Esophagus mucosa (tissue), 1 donor: Measurements from ENCODE around the gene ACBD6. TPM values are rescaled to one million over a fixed set of nuclear protein-coding genes. Genes with fewer than 3 reads are reported as not detected.

Source experiments
- ATAC-seq: fragments of 200-7000 bp; cut with Tn5 transposase; one replicate; pipeline ENCODE4 v1.9.1; 2020
- total RNA-seq: library from RNA; stranded (reverse); gene quantifications from one replicate; pipeline ENCODE4 v1.2.4, GENCODE V29; 2023
- donor health status: DM: yes; HTN: yes; CAD: no.

The ACBD6 gene
- total RNA-seq, 1 donor from 2014 or later = 24.2 TPM

DNA sequence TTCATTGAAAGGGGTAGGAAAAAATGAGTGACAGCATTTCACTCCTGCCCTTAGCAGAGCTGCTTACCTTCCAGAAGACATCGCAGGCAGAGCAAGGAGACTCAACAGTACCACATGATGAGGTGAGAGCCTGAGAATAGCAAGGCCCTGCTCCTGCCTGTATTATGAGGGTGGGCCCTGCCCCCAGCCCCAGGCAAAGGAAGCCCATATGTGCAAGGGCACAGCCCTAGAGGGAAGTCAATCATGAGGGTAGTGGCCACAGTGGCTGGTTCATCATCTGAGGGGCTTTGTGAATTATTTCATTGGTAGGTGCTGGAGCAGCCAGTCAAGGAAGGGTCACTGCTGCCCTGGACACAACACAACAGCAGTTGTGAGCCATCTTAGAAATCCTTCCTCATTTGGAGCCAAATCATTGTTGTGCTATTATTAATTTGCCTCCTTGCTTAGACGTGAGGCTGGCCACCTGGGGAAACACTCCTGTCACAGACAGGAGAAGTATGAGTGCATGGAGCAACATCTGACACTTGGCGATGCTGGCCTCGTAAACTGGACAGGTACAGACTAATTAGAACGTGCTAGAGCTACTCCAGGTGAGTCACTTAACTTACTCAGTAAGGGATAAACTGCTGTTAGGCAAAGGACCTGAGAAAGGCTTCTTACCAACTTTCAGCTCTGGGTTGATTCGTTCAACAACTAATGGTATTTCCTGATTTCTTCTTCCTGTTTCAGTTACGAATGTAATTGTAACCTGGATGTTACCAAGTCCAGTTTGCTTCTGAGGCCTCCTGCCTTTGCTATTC lies 22.7 kb upstream of the ACBD6 start:
- ATAC-seq = peak; percentile 23

DNA sequence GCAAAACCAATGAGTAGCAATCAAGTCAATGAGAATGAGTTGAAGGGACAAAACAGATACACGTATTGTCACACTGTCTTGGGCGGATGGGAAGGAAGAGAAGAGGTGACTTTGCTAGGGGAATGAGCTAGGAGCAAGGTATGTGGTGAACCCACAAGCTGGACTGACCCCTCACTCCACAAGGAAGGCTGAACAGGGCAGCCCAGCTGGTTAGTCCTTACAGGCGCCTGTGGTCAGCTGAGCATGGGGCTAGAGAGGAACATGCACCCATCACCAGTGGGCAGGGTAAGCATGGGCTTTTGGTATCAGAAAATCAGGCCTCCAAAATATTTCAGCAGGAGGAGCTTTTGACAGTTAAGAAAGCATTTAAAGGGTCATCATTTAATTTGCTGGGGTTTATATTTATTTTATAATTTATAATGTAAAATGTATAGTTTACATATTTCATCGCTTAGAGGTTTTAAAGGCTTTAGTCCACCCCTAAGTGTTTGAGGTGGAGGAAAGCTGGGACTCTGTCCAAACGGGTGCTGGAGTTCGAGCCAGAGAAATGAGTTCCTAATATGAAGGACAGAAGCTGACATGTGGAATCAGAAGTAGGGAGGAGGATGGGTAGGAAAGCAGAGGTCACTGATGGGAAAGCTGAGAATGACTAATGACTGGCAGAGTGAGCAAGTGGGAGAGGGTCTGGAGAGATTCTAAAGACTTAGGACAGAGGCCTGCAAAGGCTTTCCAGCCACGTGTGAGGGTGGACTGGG lies 22.0 kb upstream of the ACBD6 start:
- ATAC-seq = no peak

DNA sequence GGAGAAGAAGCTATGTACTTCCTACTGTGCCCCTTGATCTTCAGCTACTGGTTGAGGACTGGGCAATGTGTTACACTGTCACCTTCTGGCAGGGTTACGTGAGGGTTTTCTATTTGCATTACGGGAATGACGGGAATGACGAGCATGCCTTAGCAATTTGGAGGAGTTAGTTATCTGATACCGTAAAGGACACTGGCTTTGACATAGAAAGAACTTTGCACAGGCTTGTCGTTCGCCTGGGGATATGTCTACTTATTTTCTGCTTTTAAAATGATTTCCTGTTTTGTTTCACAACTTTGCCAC lies 19.8 kb upstream of the ACBD6 start:
- peak; percentile 73 for ATAC-seq

DNA sequence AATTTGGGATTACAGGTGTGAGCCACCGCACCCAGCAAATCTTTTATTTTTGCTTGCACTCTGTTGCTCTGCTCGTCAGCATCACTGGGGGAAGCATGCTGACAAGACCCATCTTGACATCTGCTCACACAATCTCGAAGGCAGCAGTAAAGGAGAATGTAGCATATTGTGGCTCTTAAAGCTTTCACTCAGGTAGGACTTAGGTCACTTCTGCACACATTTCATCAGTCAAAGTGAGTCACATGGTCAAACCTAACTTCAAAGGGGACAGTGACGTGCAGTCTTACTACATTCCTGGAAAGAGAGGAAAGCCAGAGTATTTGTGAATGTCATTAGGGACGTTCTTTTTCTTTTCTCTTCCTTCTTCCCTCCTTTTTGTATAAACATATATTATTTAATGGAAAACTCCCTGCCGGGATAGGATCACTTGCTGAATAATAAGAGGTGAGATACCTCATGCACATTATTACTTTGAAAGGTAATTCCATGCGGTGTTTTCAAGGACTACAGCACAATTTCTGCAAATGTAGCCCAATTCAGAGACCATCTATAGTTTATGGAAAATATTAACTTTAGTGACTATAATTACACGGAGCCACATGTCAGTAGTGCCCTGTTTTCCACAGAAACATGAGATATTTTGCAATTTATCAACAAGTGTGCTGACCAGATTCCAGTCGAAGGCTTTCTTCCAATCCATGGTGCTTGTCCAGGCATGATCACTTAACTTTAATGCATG lies 19.3 kb upstream of the ACBD6 start:
- peak; percentile 74 for ATAC-seq

DNA sequence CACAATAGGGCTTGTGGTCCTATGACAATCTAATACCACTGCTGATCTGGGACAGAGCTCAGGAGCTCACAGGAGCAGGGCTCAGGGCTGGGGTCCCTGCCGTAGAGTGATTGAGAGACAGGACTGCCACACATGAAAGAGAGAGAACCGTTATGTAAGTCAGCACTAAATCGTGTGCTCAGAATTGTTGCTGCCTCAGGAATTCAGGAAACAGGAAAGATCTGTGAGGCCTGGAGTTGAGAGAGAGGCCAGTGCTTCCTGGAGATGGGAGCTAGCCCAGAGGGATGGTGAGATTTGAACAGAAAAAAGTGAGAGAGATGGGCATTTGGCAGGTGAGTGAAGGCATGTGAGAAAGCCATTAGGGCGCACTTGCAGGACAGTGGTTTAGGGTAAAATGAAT lies 17.5 kb upstream of the ACBD6 start:
- ATAC-seq = no peak

DNA sequence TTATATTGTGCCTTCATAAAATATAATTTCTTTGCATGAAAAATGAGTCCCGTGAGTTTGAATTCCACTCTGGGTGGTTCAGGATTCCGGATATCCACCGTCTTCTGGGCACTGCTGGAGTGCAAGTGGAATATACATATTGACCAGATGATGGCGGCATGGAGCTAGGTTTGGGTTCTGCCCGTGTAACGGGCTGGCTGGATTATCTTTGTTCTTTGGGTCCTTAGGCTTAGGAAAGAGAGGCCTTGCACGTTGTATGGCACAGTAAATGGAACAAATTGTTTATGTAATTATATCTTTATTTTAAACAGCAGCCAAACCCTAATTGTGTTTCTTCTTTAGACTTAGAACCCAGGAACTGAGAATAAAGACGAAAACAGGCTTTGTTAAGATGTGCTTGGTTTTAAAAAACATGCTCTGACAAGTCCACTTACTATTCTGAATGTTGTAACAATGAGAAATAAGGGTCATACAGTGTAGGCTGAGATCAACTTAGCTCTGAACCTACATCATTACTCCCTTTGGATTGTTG lies 13.5 kb upstream of the ACBD6 start:
- ATAC-seq = peak; percentile 97

DNA sequence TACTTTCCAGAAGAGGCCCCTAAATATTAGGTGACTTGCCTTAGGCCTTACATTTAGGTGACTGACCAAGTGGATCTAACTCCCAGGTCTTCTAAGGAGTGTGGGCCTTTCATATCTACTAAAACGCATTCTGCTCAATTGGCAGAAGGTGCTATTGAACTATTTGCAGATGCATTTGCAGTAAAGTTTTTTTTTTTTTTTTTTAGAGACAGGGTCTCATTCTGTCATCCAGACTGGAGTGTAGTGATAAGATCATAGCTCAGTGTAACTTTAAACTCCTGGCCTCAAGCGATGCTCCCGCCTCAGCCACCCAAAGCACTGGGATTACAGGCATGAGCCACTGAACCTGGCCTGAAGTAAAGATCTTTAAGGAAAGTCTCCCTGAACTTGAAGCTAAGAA lies 13.0 kb upstream of the ACBD6 start:
- ATAC-seq = no peak

DNA sequence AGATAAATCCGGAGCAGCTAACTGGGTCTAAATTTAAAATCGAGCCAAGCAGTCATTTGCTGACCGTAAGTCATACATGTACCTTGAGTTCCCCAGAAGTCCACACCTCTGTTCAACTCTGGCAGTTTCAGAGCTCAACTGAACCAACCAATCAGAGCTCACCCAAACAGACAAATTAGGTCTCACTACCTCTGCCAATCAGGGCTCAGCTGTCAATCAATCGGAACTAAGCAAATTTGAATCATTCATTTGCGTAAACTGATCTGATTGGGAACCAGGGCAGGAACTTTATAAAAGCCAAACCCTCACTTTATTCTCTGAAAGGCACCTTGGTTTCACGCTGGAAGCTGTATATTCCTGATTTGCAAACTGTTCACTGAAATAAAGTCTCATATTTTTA lies 11.2 kb upstream of the ACBD6 start:
- ATAC-seq = no peak

DNA sequence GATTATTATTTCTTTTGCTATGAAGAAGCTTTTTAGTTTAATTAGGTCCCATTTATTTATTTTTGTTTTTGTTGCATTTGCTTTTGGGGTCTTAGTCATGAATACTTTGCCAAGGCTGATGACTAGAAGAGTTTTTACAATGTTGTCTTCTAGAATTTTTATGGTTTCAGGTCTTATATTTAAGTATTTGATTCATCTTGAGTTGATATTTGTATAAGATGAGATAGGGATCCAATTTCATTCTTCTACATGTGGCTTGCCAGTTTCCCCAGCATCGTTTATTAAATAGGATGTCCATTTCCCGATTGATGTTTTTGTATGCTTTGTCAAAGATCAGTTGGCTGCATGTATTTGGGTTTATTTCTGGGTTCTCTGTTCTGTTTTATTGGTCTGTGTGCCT lies 8.5 kb upstream of the ACBD6 start:
- ATAC-seq = no peak

DNA sequence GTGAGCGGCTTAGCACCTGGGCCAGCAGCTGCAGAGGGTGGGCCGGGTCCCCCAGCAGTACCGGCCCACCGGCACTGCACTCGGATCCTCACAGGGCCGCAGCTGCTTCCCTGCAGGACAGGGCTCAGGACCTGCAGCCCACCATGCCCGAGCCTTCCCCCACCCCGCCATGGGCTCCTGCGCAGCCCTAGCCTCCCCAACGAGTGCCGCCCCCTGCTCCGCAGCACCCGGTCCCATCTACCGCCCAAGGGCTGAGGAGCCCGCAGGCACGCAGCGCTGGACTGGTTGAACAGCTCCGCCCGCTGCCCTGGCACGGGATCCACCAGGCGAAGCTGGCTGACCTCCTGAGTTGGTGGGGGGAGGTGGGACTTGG lies 6.3 kb upstream of the ACBD6 start:
- peak; percentile 31 for ATAC-seq

DNA sequence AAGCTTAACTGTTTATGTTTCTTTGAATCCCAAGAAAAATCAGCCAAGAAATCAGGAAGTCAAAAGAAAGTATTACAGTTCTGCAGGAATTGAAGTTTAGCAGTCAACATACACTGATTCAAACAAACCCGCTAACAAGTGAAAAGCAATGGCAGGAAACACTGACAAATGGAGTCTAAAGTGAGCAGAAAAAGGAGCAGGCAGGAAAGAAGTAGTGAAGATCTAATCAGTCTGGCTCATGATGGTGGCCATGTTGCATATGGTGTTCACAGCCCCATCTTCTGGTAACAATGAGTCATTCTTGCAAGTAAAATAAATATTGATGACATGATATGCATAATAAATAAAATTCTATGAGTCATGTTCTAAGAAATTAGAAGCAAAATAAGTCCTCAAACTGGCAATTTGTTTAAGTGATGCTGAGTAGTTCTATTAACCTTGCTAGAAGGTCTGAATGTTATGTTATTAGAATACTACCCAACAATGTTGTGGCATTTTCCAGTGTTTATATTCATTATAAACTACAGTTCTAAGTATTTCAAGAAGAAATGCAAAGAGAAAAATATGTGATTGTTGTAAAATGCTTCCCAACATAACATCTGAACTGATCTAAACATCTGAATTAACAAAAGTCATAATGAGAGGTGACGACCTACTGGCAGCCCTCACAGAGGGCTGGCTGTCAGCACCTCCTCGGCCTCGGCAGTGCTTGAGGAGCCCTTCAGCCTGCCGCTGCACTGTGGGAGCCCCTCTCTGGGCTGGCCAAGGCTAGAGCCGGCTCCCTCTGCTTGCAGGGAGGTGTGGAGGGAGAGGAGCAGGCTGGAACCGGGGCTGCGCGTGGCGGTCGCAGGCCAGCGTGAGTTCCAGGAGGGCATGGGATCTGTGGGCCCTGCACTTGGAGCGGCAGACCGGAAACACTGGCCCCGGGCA lies 5.7 kb upstream of the ACBD6 start:
- no peak for ATAC-seq

DNA sequence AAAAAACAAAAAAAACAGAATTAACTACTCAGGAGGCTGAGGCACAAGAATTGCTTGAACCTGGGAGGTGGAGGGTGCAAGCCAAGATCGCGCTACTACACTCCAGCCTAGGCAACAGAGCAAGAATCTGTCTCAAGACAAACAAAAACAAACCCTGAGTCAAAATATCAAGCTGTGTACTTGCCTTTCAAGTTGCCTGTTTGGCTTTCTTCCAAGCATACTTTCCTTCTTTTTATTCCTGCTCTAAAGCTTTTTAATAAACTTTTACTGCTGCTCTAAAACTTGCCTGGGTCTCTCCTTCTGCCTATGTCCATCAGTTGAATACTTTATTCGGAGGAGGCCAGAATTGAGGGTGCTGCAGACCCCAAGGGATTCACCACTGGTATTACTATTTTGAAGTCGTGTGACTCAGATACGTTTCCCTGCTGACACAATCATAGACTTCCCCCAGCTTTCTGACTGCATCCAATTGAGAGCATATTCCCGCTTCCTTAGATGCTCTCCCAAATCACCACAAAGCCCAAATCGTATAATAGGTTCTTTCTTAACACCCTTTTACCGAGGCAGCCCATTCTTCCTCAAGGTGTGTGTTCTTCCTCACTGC lies 3.5 kb upstream of the ACBD6 start:
- ATAC-seq = no peak

DNA sequence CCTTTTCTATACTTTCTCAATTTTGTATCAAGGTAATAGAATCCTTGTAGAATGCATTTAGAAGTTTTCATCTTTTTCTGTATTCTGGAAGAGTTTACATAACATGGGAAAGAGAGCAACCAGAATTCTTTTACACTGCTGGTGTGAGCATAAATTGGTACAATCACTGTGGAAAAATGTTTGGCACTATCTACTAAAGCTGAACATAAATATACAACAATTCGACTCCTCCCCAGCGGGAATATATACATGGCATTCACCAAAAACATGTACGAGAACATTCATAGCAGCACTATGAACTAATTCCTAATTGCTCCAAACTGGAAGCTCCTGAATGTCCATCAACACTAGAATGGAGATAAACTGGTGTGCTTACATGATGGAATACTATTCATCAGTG lies 1.8 kb upstream of the ACBD6 start:
- ATAC-seq = no peak

DNA sequence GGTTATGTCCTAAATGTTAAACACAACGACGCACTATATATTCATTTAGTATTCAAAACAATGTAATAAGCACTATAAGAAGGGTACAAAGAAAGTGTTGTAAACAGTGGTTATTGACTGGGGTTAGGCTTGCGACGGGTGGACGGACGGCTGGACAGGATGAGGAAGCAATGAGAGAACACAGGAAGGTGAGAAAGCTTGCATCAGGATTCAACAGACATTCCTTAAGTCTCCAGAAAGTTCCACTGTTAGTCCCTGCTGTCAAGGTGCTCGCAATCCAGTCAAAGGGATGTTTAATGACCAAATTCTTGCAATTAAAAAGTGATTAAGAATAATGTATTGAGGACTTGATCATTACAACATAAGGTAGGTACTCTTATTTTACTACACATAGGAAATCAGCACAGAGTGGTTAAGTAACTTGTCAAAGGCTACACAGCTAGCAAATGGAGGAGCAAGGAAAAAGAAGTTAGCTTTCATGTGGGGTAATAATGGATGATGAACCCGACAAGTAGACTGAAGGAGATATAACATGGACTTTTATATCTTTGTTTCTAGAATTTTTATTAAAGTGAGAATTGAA lies 994 bp upstream of the ACBD6 start:
- no peak for ATAC-seq

DNA sequence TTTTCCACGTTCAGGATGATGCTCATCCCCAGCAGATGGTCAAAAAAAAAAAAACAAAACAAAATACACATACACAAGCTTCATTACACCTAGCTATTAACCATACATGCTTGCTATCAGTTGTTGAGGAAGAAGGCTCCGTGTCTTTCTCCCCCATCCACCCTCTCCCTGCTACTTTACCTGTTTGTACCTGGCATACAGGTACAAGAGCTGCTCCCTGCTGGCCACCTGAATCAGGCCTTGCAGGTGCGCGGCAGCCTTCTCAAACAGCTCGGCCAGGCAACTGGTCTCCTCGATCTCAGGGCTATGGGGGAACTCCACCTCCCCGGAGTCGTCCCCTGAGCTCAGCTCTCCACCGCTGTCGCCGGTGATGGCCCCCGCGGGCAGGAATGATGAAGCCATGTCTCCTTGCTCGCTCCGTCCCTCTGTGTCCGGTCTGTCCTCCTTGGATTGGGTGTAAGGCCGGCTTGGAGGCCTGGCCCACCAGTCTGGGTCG lies 464 bp downstream of the ACBD6 start:
- peak; percentile 48 for ATAC-seq

DNA sequence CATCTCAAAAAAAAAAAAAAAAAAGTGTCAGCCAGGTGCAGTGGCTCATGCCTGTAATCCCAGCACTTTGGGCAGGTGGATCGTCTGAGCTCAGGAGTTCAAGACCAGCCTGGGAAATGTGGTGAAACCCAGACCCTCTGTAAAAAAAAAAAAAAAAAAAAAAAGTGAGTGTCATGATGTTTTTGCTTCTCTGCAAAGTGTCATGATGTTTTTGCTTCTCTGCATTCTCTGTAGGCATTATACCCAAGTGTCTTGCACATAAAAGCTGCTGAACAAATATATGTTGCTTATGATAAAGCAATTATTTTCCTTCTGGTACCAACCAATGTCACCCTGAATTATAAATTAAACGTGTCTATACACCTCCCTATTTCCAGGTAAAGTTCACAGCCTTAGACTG lies 1.7 kb downstream of the ACBD6 start:
- no peak for ATAC-seq

DNA sequence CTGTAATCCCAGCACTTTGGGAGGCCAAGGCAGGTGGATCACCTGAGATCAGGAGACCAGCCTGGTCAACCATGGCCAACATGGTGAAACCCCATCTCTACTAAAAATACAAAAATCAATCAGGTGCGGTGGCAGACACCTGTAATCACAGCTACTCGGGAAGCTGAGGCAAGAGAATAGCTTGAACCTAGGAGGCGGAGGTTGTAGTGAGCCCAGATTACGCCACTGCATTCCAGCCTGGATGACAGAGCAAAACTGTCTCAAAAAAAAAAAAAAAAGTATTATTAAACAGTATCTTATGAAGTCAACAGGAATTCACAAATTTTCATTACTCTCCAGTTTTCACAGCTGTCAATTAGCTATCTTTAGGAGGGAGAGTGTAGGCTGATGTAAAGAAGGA lies 3.8 kb downstream of the ACBD6 start:
- ATAC-seq = no peak

DNA sequence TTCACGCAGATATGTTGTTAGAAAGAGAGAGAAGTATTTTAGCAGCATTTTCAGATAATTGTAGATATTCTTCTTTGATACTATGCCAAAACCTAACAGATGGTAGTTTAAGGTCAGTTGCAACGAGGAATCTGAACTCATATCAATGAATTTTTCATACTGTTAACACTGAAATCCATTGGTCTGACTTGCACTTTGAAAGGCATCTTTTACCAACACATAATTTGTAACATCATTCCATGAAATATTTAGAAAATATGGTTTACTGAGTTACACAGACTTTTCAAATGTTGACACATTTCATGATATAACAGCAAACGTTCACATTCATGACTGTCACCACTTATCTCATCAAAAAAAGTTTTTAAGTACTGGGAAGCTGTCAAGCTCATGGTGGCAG lies 4.6 kb downstream of the ACBD6 start:
- ATAC-seq = no peak

DNA sequence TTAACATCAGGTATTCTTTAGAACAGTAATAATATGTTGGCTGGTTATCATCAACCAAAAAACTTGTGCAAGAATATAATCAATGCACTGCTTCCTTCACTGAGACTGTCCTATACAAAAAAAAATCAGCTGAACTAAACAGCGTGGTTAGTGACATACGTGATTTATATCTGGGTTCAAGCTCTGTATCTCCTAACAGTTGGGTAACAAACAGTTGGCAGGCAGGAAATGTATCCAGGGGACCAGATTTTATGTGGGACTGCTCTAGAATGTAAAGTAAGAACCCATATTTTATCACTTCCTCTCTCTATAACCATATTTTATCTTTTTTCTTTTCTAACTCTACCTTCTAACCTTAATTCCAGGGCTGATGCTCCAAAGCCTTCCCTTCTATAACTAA lies 8.0 kb downstream of the ACBD6 start:
- ATAC-seq = no peak

DNA sequence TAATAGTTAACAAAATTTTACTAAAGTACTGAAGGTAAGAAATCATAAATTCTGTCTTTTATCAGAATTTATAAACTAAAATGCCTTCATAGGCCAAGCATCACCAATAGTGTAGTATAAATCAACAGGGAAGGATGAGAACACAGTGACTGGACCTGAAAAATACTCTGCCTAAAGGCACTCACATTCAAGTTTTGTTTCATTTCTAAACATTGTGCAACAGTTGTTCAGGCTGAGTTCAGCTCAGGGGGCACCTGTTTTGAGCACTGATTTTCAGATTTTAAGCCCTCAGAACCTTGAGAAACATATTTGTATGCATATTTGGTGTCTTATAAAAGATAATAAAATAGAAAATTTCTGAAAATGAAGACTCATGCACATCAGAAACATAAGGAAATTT lies 12.4 kb downstream of the ACBD6 start:
- ATAC-seq = no peak

DNA sequence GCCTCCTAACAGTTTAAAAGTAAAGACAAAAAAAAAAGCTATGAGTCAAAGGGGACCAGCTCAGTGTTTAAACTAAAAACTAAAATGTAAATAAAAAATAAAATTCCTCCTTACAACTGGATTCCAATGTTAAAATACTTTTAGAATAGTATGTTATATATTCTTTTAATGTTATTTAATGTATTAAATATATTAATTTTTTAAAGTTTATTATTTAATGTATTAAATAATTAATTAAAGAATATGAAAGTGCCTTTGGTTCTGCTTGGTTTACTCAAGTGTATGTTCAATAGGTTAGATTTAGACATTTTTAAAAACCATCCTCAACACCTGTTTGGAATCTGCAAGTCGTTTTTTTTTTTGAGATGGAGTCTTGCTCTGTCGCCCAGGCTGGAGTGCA lies 13.1 kb downstream of the ACBD6 start:
- no peak for ATAC-seq
